Esophagus squamous epithelium (tissue), 4 donors: ENCODE results near the gene CEP112.

ENCODE experiments used
- CTCF ChIP-seq, 6 experiments: fragments of 450-650 bp in 4 of 6; fragments of 200-600 bp in 2 of 6; sonication (generic) in 2 of 6; IDR thresholded peaks; one replicate each; pipeline ENCODE4 v1.5.1; 2016 to 2019; ENCODE audit warnings: antibody characterized with exemption in 6 of 6, mild to moderate bottlenecking in 4 of 6, moderate library complexity in 4 of 6
- POLR2A ChIP-seq, 4 donors: fragments of 450-650 bp; IDR thresholded peaks; one replicate each; pipeline ENCODE4 v1.6.1; 2017; ENCODE audit warnings: antibody characterized with exemption in 4 of 4, mild to moderate bottlenecking in 4 of 4, moderate library complexity in 3 of 4

DNA sequence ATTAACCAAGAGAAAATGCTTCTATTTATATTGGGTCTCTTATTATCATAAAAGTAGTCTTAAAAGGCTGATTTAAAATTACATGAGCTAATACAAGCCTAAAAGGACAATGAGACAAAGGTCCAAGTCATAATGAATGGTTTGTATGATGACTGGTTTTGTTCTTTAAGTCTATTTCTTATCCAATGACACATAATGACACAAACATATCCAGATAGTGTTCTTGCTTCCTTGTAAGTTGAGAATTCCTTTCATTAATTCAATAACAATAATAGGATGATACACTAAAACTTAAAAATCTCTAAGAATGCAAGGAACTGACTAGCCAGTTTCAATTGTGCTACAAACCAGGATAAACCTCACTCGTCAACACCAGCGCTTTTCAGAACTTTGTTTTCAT, 244.1 kb downstream of the CEP112 start:
- TF ChIP-seq CTCF (IDR thresholded peaks at IDR 0.05) (no peak), POLR2A (IDR thresholded peaks at IDR 0.05) (no peak)
